Mesothelial cell of epicardium (in vitro differentiated cells): ENCODE data around the gene OBSCN. TPM values are rescaled to one million over a fixed set of nuclear protein-coding genes. Genes with fewer than 3 reads are reported as not detected.

Source experiments
- DNase-seq, 2 experiments: peaks; one replicate each; pipeline ENCODE4 v3.0.0; 2021; ENCODE audit warnings: low spot score in 2 of 2; ENCODE audit not compliant: unreplicated experiment in 2 of 2
- H3K27ac Mint-ChIP-seq: 2 replicates; pipeline ENCODE4 v1.8.0; 2021; ENCODE audit warnings: mixed read lengths
- H3K27me3 Mint-ChIP-seq: 2 replicates; pipeline ENCODE4 v1.8.0; 2021; ENCODE audit warnings: low read depth, mixed read lengths
- H3K36me3 Mint-ChIP-seq: 2 replicates; pipeline ENCODE4 v1.8.0; 2021; ENCODE audit warnings: mixed read lengths
- H3K4me1 Mint-ChIP-seq: 2 replicates; pipeline ENCODE4 v1.8.0; 2021; ENCODE audit warnings: mixed read lengths
- H3K4me3 Mint-ChIP-seq: 2 replicates; pipeline ENCODE4 v1.8.0; 2021; ENCODE audit warnings: mild to moderate bottlenecking, moderate library complexity, mixed read lengths
- H3K9me3 Mint-ChIP-seq: 2 replicates; pipeline ENCODE4 v1.8.0; 2021; ENCODE audit warnings: mixed read lengths
- CTCF ChIP-seq: fragments of 200-600 bp; sonication (generic); IDR thresholded peaks from one replicate; pipeline ENCODE4 v1.5.0; 2021; ENCODE audit warnings: antibody characterized with exemption; ENCODE audit not compliant: unreplicated experiment
- total RNA-seq: library from RNA; stranded (reverse); gene quantifications from 3 replicates; pipeline ENCODE4 v1.2.1, GENCODE V29; 2021

Gene OBSCN
- total RNA-seq, 1 donor from 2014 or later = 113 TPM

DNA sequence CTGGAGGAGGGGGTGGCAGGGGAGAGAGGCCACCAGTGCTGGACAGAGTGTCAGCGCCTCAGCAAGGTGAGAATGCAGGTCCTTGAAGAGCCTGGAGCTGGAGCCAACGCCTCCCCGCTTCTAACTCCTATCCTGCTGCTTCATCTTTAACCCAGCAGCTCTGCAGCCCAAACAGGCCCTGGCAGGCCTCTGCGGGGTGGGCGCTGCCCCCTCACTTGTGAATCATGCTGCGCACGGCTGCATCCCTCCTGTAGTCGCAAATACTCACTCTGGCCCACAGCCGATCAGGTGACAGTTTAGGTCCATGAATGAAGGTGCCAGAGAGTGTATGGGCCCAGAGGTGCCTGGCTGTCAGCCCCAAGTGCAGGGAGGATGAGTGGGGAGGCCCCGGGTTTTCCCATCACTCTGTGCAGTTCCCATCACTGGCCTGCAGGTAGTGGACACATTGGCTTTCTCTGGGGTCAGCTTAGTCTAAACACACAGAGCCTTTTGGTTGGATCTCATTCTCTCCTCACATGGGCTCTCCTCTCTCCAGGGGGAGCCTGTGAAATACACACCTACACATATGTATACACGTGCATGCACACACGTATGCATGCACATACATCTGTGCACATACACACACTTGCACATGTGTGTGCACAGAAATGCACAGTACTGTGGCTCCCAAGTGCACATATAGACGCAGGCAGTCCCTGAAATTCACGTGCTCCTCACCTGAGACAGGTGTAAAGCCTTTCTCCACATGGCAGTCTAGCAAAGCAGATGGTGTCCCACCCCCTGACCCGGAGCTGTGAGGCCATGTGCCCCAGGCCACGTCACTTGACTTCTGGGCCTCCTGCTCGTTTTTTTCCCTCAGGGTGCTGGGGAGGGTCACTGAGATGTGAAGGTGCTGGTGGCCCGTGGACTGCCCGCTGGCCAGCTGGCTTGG is 146.8 kb downstream of the OBSCN start:
- Mint-ChIP-seq H3K36me3 (peaks cover 3% of the 10 kb centered on the region), H3K9me3 (no peaks in the 10 kb centered on the region), H3K27ac (no peak overlapping the region), H3K4me3 (no peak overlapping the region), H3K27me3 (no peaks in the 10 kb centered on the region), H3K4me1 (no peaks in the 10 kb centered on the region)
- no peak for TF ChIP-seq CTCF
- no peak for DNase-seq

- Mint-ChIP-seq H3K9me3 (no peaks in the 10 kb centered on the region), H3K4me3 (no peak overlapping the region), H3K27me3 (no peaks in the 10 kb centered on the region), H3K27ac (no peak overlapping the region), H3K4me1 (no peaks in the 10 kb centered on the region), H3K36me3 (peaks cover 2% of the 10 kb centered on the region)
- TF ChIP-seq CTCF = no peak
- no peak for DNase-seq
These were observed 149.2 kb downstream of the OBSCN start for GRCh38 chr1:228356897-228357680.

DNA sequence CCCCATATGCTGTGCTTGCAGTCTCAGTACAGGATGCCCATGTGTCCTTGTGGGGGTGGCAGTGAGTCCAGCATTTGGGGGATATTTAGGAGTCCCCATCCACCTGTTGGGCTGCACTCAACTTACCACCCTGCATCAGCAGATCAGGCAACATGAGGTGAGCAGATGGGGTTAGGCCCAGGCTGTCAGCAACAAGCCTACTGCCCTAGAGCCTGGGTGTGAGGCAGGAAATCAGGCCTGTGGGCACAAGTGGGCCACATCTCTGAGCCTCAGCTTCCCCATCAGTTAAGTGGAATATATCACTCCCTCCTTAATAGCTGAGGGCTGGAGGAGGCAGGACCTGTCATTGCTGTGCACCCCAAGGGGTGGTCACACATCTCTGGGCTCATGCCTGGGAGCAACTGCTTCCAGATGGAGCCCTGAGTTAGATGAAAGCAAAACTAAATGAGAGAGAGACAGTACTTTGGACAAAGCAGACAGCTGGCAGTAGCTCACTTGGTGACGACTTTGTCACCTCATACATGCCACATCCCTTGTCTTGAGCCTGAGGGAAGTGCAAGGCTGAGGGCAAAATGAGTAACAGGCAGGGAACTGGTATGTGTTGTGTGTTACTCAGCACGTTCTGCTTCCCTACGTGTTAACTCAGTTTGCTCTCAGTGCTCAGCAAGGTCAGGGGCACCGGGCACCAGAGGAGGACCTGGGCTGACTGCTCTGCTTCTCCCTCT is 150.4 kb downstream of the OBSCN start:
- no peak for DNase-seq
- no peak overlapping the region for H3K4me3 Mint-ChIP-seq
- H3K27ac Mint-ChIP-seq = no peak overlapping the region
- H3K27me3 Mint-ChIP-seq = no peaks in the 10 kb centered on the region
- TF ChIP-seq CTCF = no peak
- H3K9me3 Mint-ChIP-seq = no peaks in the 10 kb centered on the region
- H3K4me1 Mint-ChIP-seq = no peaks in the 10 kb centered on the region
- H3K36me3 Mint-ChIP-seq = peaks cover 2% of the 10 kb centered on the region

DNA sequence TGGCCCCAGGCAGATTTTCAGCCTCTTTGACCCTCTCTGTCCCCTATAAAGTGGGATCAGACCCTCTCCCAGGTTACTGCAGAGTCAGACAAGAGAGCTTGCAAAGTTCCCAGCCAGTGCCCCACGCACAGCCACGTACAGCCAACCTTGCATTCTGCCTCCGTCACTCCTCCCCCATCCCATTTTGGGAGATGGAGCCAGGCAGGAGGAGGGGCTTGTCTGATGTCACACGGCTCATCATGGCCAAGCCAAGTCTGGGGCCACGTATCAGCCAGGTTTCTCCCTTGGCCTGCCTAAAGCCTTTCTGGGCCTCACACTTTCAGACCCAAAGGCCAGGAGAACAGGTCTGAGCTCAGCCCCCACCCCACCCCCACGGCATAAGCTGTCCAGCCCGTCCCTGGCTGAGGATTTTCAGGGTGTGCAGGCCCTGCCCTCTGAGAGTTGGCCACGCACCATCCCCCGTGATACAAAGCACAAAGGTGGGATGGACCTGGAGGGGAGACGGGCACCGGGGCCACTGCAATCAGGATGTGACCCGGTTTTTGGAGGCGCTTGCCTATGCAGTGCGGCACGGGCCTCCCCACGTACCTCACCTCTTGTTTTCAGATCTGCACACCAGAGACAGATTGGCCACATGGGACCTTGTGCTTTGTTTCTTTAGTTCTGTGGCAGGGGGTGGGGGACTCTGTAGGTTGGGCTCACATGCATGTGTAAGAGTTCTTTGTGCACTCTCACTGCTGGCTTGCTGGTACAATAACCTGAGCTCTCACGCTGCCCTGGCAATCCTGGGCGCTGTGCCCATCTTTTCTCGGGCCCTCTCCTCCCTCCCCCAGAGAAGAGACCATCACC is 151.1 kb downstream of the OBSCN start:
- peaks cover 2% of the 10 kb centered on the region for H3K36me3 Mint-ChIP-seq
- H3K4me3 Mint-ChIP-seq = no peak overlapping the region
- H3K27ac Mint-ChIP-seq = no peak overlapping the region
- no peak for DNase-seq
- TF ChIP-seq CTCF = no peak
- H3K4me1 Mint-ChIP-seq = no peaks in the 10 kb centered on the region
- H3K9me3 Mint-ChIP-seq = no peaks in the 10 kb centered on the region
- H3K27me3 Mint-ChIP-seq = no peaks in the 10 kb centered on the region
